NCI-H2196 treated with DMSO at 0.1 percent for 48 hours (cell line): Measurements from ENCODE around the gene DLG1.

Experiments
- DNase-seq: peaks from one replicate; lab custom pipeline; 2025; ENCODE audit not compliant: unreplicated experiment; lab: John Stamatoyannopoulos, UW

DLG1 gene

GRCh38 chr3:197253238-197253947 lies 45.0 kb downstream of the DLG1 start:
- no peak for DNase-seq

- DNase-seq: no peak
These were observed 48.9 kb downstream of the DLG1 start for GRCh38 chr3:197249542-197249941.

- DNase-seq: no peak
These were observed 50.1 kb downstream of the DLG1 start for GRCh38 chr3:197248341-197248740.

- DNase-seq: no peak
These were observed 53.7 kb downstream of the DLG1 start for GRCh38 chr3:197244751-197245150.

GRCh38 chr3:197242784-197243432 lies 55.5 kb downstream of the DLG1 start:
- no peak for DNase-seq

- DNase-seq: no peak
These were observed 57.2 kb downstream of the DLG1 start for GRCh38 chr3:197241173-197241572.

- no peak for DNase-seq
These were observed 58.6 kb downstream of the DLG1 start for GRCh38 chr3:197239857-197240256.

GRCh38 chr3:197238842-197239241 lies 59.6 kb downstream of the DLG1 start:
- DNase-seq: no peak

- no peak for DNase-seq
These were observed 60.5 kb downstream of the DLG1 start for GRCh38 chr3:197237897-197238296.

GRCh38 chr3:197236362-197236761 lies 62.0 kb downstream of the DLG1 start:
- DNase-seq: no peak

GRCh38 chr3:197234947-197235914 lies 63.2 kb downstream of the DLG1 start:
- DNase-seq: no peak

GRCh38 chr3:197231321-197231720 lies 67.1 kb downstream of the DLG1 start:
- no peak for DNase-seq

- no peak for DNase-seq
These were observed 68.6 kb downstream of the DLG1 start for GRCh38 chr3:197229836-197230235.

- DNase-seq: no peak
These were observed 69.2 kb downstream of the DLG1 start for GRCh38 chr3:197229178-197229577.

GRCh38 chr3:197227780-197228574 lies 70.4 kb downstream of the DLG1 start:
- no peak for DNase-seq

- no peak for DNase-seq
These were observed 72.2 kb downstream of the DLG1 start for GRCh38 chr3:197226179-197226578.

- DNase-seq: no peak
These were observed 72.8 kb downstream of the DLG1 start for GRCh38 chr3:197225579-197225978.

GRCh38 chr3:197224034-197224444 lies 74.4 kb downstream of the DLG1 start:
- DNase-seq: peak; percentile 46

GRCh38 chr3:197222937-197223370 lies 75.5 kb downstream of the DLG1 start:
- DNase-seq: no peak

GRCh38 chr3:197219619-197220018 lies 78.8 kb downstream of the DLG1 start:
- no peak for DNase-seq

GRCh38 chr3:197218210-197218609 lies 80.2 kb downstream of the DLG1 start:
- no peak for DNase-seq
